ENCODE measurements around the gene LRRC49. TPM values are rescaled to one million over a fixed set of nuclear protein-coding genes. Genes with fewer than 3 reads are reported as not detected.

The LRRC49 gene
- total and polyA plus RNA-seq, 2 of the 4 experiments (the other 2 are of a cell fraction) = 8.6 to 16.8 TPM

- CTCF ChIA-PET = no interaction called here
- no peak overlapping the region for H2AFZ ChIP-seq (replicated peaks; ENCODE audit: low read length, poor library complexity)
- dilution Hi-C loops (cut with HindIII; ENCODE audit: low sequenced_read_pairs, unreplicated experiment) (no loop called here), intact Hi-C loops (cut with micrococcal nuclease) (no loop called here), in situ Hi-C loops (cut with MboI; ENCODE audit: low sequenced_read_pairs) (no loop called here)
- no peak overlapping the region for H2AK5ac ChIP-seq (ENCODE audit: low read depth, low read length)
- no peaks in the 10 kb centered on the region; a peak in 2 of 4 replicates for H3K79me1 ChIP-seq (ENCODE audit: low read depth in 1 of 2, low read length in 2 of 2)
- DNase-seq (no peak), ATAC-seq (ENCODE audit: low read depth) (no peak)
- H3K27ac ChIP-seq (ENCODE audit: insufficient read depth, low read length) = no peak overlapping the region
- no peak overlapping the region for H3K14ac ChIP-seq (replicated peaks; ENCODE audit: low read depth, low read length)
- H2BK5ac ChIP-seq (ENCODE audit: low read depth, low read length, poor library complexity, severe bottlenecking) = no peak overlapping the region
- peaks cover 5% of the 10 kb centered on the region; the same call in 1 of the 2 replicates for H3K9me1 ChIP-seq (ENCODE audit: insufficient read depth, low read length)
- H3K18ac ChIP-seq (ENCODE audit: low read depth, low read length) = no peak overlapping the region
- no peak overlapping the region for H2BK120ac ChIP-seq (ENCODE audit: low read depth, low read length)
- peaks cover 6% of the 10 kb centered on the region for H3K4me1 ChIP-seq (ENCODE audit: control insufficient read depth, insufficient read depth, low read length)
- H2BK20ac ChIP-seq (ENCODE audit: low read depth, low read length) = no peak overlapping the region
- H3K56ac ChIP-seq (ENCODE audit: extremely low read depth, insufficient read depth, low read length) = no peak overlapping the region
- no peak overlapping the region for H2AK9ac ChIP-seq (replicated peaks; ENCODE audit: low read depth, low read length, poor library complexity)
- no peak overlapping the region for H3K9ac ChIP-seq (ENCODE audit: low read depth, low read length)
- H4K5ac ChIP-seq (ENCODE audit: low read depth, low read length) = no peak overlapping the region
- H3K27me3 ChIP-seq (ENCODE audit: control insufficient read depth, insufficient read depth, low read length) = no peaks in the 10 kb centered on the region
- no TSS peak for BruUV-seq (replicated peaks)
- H3K4me3 ChIP-seq (ENCODE audit: insufficient read depth, low read depth, low read length) = no peak overlapping the region
- H3K23ac ChIP-seq (ENCODE audit: low read depth, low read length) = no peak overlapping the region
- H3K4me2 ChIP-seq (ENCODE audit: low read depth, low read length) = no peak overlapping the region
- H4K20me1 ChIP-seq (ENCODE audit: insufficient read depth, low read length) = no peaks in the 10 kb centered on the region
- no peak overlapping the region for H2BK15ac ChIP-seq (ENCODE audit: low read depth, low read length)
- H3K9me3 ChIP-seq (ENCODE audit: control insufficient read depth, insufficient read depth, low read length) = no peaks in the 10 kb centered on the region
- H3K36me3 ChIP-seq (ENCODE audit: control insufficient read depth, insufficient read depth, low read length) = no peaks in the 10 kb centered on the region
- no peak overlapping the region for H4K91ac ChIP-seq (ENCODE audit: insufficient read depth, low read depth, low read length)
- POLR2A ChIA-PET (ENCODE audit: unreplicated experiment) = no interaction called here
- no peak overlapping the region for H3K4ac ChIP-seq (ENCODE audit: low read depth, low read length)
- no peak overlapping the region for H4K8ac ChIP-seq (ENCODE audit: low read depth in 2 of 2, low read length in 2 of 2)
- TF ChIP-seq MAFK (IDR thresholded peaks at IDR 0.05; ENCODE audit: low read depth, low read length) = no peak
- TF ChIP-seq SMC3 (IDR thresholded peaks at IDR 0.05; ENCODE audit: low read depth, low read length) = no peak
- TF ChIP-seq RAD21 (IDR thresholded peaks at IDR 0.05; ENCODE audit: low read length) = no peak
- no peak for TF ChIP-seq MXI1 (IDR thresholded peaks at IDR 0.05; ENCODE audit: borderline replicate concordance, low read depth, low read length)
- TF ChIP-seq POLR2A (IDR thresholded peaks at IDR 0.05; ENCODE audit: low read depth, low read length) = no peak
- TF ChIP-seq CTCF (conservative IDR thresholded peaks at IDR 0.05; ENCODE audit: low read depth, low read length) = no peak
- no peak for TF ChIP-seq MAZ (IDR thresholded peaks at IDR 0.05; ENCODE audit: borderline replicate concordance, low read depth, low read length)
- no peak for TF ChIP-seq NFE2L2 (IDR thresholded peaks at IDR 0.05; ENCODE audit: low read depth, low read length)
- TF ChIP-seq RCOR1 (IDR thresholded peaks at IDR 0.05; ENCODE audit: insufficient replicate concordance, low read length) = no peak
Observed at GRCh38 chr15:70950953-70951352, 58.3 kb downstream of the LRRC49 start.

All from IMR-90 (cell line).